GM12873 (cell line): ENCODE results near the gene CBX7.

Experiments used
- TF ChIP-seq, protein P1 (sequence below): IDR thresholded peaks from 2 replicates; pipeline ENCODE4 v1.5.1; 2012; ENCODE audit warnings: low read depth, mild to moderate bottlenecking, moderate library complexity, low read length, control low read depth; ENCODE audit not compliant: insufficient read depth; ENCODE audit errors: missing control alignments

The CBX7 gene

DNA sequence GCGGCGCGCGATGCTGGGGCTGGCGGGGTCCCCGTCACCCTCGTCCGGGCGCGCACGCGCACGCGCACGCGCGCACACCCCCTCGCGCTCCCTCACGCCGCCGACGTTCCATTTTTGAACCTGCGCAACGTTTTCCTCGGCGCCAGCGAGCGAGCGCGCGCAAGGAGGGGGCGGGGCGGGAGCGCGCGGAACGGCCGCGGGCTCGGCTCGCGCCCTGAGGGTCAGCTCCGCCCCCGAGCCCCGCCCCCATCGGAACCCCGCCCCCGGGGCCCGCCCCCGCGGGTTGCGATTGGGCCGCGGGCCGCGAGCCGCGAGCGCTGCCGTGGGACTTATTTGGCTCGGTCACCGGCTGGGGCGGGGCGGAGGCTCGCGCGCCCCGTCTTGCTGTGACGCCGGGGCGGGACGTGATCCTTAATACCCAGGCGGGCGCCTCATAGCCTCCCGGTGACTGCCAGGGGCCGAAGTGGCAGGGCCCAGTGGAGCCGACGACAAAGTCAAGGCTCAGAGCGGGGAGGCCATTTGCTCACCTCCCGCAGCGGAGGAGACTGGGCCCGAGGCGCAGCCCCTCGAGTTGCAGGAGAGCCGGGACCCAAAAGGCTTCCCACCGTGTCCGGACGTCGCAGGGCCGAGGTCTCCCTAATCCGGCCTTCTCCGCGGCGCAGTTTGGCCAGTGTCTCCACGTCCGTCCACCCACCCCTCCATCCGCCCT lies at the start of gene CBX7:
CBX7 (minus strand) TSS at position 170 of the 709 bp plus-strand sequence. CDS start 236 bp downstream, outside the sequence.
- TF ChIP-seq, protein P1, sequence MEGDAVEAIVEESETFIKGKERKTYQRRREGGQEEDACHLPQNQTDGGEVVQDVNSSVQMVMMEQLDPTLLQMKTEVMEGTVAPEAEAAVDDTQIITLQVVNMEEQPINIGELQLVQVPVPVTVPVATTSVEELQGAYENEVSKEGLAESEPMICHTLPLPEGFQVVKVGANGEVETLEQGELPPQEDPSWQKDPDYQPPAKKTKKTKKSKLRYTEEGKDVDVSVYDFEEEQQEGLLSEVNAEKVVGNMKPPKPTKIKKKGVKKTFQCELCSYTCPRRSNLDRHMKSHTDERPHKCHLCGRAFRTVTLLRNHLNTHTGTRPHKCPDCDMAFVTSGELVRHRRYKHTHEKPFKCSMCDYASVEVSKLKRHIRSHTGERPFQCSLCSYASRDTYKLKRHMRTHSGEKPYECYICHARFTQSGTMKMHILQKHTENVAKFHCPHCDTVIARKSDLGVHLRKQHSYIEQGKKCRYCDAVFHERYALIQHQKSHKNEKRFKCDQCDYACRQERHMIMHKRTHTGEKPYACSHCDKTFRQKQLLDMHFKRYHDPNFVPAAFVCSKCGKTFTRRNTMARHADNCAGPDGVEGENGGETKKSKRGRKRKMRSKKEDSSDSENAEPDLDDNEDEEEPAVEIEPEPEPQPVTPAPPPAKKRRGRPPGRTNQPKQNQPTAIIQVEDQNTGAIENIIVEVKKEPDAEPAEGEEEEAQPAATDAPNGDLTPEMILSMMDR = no peak

DNA sequence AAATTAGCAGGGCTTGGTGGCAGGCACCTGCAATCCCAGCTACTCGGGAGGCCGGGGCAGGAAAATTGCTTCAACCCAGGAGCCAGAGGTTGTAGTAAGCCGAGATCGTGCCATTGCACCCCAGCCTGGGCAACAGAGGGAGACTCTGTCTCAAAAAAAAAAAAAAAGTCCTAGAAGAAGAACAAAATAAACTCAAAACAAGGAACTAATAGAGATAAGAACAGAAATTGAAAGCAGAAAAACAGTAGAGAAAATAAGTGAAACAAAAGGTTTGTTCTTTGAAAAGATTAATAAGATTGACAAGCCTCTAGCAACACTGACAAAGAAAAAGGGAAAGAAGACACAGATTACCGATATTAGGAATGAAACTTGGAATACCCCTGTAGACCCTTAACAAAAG lies 45.1 kb upstream of the CBX7 start:
- TF ChIP-seq, protein P1 = no peak

DNA sequence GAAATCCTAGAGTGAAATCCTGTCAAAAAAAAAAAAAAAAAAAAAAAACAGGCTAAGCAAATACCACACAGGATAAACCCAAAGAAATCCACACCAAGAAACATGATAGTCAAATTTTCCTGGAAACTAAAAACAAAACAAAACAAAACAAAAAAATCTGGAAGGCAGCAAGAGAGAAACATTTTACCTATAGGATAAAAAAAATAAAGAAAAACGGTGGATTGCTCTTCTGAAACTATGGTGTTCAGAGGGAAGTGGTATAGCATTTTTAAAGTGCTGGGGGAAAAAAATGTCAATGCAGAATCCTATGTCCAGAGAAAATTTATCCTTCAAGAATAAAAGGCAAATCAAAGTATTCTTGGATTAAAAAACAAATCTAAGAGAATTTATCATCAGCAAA lies 41.6 kb upstream of the CBX7 start:
- TF ChIP-seq, protein P1 = no peak

DNA sequence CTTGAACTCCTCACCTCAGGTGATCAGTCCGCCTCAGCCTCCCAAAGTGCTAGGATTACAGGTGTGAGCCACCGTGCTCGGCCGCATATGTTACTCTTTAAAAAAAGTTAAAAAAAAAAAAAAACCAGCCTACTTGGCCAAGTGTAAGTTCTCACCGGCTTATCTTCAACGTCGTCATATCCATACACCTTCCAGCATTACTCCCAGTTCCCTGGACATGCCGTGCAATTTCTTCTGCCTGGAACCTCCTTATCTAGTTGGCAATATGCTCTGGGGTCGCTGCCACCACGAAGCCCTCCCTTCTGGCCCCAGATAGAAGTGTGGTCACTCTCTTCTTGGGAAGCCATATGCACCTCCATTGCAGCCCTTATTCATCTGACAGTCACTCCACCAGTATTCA lies 36.3 kb upstream of the CBX7 start:
- TF ChIP-seq, protein P1 = no peak

DNA sequence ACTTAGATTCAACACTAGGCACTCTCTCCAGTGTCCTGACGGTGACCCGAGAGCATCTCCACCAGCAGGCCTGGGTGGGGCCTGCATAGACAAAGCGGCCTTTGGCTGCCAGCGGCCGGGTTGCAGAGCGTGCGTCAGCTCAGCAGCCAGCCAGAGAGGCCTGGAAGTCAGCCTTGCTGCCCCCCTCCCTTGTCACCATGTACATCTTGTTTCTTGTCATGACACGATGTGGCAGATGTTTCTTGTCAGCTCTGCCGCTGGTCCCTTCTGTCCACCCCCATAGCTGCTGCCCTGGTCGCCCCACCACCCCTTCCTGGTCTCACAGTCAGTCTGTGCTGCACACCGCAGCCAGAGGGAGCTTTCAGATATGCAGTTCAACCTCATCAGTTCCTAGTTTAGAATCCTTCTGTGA lies 33.1 kb upstream of the CBX7 start:
- TF ChIP-seq, protein P1 = no peak

DNA sequence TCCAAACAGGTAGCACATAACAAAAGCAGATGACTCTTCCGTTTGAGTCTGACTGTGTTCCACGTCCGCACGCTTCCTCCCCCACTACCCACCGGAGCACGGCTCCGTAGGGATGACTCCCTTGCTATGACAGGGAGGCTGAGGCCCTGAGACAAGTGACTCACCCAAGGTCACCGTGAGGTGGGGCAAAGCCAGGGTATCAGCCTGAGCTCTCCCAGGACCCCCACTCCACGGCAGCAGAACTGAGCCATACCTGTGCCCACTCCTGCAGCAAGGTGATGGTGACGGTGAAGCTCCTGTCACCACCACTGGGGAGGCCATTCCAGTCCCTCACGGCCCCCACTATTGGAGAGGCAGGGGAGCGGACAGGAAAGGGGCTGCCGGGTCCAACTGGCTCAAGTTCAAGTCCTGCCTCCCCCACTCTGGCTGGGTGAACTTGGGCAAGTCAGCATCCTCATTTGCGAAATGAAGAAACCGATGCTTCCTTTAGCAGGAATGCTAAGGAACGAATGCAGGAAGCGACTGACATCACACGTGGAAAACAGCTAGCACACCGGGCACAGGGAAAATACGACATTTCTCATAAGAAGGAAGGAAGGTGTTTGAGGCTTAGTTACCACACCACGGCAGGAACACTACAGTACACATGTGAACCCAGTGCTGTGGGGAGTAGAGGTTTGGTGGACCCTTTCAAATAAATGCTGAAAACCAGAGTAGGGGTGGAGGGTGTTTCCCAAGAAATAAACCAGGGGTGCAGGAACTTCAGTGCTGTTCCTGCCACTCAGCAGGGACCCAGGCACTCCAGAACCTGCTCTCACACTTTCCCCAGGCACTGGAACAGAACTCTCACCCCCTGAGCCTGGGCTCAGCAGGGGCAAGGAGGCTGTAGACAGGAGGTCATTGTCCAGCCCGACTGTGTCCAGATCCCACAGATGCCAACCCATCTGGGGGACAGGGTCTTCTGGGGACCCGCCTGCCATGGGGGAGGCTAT lies 32.4 kb upstream of the CBX7 start:
- TF ChIP-seq, protein P1 = no peak

DNA sequence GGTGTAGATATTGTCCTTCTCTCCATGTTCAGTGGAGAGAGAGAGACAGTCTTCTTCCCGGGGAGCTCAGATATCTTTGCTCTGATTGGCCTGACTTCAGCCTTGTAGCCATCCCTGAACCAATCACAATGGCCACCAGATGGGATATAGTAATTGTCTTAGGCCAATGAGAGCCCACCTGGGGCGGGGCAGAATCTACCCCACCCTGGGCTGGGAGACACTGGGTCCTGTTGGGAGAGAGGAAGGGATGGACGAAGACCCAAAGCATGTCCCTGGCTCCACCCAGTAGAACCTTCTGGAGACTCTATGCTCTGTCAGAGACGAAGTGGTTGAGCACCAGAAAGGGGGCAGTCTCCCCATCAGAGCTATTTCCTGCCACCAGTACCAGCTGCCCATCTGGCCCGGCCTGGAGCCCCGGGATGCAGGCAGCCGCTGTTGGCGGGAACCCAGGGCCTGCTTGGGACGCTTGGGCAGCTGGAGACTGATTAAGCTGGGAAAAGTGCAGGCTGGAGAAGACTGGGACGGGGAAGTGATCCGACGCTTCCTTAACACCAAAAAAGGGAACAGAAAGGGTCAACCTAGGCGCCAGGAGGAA lies 31.6 kb upstream of the CBX7 start:
- TF ChIP-seq, protein P1 = no peak
